Colon (tissue), 2 donors: ENCODE data around the gene CAPRIN2.

Source experiments
- FAIRE-seq: peaks from 2 replicates; lab custom pipeline; 2012; peaks lifted over from hg19 to GRCh38; lab: Jason Lieb, UNC
- donor health status: control.
- donor health status: control.

Gene CAPRIN2, protein sequence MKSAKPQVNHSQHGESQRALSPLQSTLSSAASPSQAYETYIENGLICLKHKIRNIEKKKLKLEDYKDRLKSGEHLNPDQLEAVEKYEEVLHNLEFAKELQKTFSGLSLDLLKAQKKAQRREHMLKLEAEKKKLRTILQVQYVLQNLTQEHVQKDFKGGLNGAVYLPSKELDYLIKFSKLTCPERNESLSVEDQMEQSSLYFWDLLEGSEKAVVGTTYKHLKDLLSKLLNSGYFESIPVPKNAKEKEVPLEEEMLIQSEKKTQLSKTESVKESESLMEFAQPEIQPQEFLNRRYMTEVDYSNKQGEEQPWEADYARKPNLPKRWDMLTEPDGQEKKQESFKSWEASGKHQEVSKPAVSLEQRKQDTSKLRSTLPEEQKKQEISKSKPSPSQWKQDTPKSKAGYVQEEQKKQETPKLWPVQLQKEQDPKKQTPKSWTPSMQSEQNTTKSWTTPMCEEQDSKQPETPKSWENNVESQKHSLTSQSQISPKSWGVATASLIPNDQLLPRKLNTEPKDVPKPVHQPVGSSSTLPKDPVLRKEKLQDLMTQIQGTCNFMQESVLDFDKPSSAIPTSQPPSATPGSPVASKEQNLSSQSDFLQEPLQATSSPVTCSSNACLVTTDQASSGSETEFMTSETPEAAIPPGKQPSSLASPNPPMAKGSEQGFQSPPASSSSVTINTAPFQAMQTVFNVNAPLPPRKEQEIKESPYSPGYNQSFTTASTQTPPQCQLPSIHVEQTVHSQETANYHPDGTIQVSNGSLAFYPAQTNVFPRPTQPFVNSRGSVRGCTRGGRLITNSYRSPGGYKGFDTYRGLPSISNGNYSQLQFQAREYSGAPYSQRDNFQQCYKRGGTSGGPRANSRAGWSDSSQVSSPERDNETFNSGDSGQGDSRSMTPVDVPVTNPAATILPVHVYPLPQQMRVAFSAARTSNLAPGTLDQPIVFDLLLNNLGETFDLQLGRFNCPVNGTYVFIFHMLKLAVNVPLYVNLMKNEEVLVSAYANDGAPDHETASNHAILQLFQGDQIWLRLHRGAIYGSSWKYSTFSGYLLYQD

GRCh38 chr12:30754750-30755394, at the start of gene CAPRIN2:
TSS of gene CAPRIN2 (minus strand) at chr12:30754951. CDS start at chr12:30753520, 1,431 bp downstream.
- no peak for FAIRE-seq

GRCh38 chr12:30797689-30798088, 42.9 kb upstream of the CAPRIN2 start:
- FAIRE-seq: no peak

- no peak for FAIRE-seq
Observed at GRCh38 chr12:30796891-30797371, 42.2 kb upstream of the CAPRIN2 start.

DNA sequence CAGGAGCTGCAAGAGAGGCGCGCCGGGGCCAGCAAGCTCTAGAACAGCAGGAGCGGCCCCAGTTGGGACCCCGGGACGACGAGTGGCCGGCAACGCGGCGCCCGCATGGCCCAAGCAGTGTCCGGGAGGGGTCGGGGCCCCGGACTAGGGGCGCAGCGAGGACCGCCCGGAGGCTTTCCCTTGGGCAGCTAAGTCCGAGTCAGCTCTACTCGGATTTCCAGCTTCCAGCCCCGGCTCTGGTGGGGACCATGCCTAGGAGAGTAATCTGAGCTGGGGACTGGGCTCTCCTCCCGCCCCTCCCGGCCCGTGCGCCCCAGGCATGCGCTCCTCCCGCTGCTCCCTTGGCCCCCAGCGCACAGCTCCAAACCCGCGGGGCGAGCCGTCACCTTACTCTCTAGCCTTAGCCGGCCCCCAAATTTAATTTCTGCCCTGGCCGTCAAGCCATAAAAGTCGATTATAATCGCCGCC, 41.6 kb upstream of the CAPRIN2 start:
- FAIRE-seq: no peak

GRCh38 chr12:30795410-30796312, 40.9 kb upstream of the CAPRIN2 start:
- FAIRE-seq: no peak

- no peak for FAIRE-seq
Observed at GRCh38 chr12:30794591-30795409, 40.0 kb upstream of the CAPRIN2 start.

- FAIRE-seq: no peak
Observed at GRCh38 chr12:30794020-30794419, 39.3 kb upstream of the CAPRIN2 start.

GRCh38 chr12:30792648-30793499, 38.1 kb upstream of the CAPRIN2 start:
- FAIRE-seq: no peak

DNA sequence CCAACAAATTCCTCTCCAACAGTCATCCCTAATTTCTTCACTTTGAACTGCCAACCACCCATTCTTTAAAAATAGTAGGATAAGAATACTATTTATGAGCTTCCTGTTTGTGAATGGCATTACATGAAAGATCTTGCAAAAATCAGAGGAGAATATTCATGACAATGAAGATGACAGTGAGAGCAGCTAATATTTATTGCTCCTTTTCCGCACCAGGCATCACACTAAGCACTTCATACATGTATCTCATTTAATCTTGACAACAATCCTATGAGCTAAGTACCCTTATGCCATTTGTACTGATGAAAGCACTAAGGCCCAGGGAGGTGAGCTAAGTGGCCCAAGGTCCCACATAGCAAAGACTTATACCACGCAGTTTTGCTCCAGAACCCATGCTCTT, 37.3 kb upstream of the CAPRIN2 start:
- FAIRE-seq: no peak

DNA sequence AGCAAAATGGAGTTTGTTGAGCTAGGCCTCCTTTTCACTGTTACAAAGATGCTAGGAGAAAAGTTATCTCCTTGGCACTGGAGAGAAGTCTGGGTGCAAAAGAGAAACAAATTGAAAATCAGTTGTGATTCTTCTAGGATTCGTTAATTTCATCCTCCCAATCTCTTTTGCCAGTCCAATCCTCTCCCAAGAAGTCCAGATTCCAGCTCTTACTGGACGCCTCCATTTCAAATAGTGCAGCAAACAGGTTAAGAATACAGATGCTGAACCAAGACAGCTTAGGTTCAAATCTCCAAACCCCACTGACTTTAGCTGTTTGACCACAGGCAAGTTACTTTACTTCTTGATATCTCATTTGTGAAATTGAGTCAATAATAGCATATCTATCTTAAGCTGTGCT, 34.0 kb upstream of the CAPRIN2 start:
- FAIRE-seq: no peak

DNA sequence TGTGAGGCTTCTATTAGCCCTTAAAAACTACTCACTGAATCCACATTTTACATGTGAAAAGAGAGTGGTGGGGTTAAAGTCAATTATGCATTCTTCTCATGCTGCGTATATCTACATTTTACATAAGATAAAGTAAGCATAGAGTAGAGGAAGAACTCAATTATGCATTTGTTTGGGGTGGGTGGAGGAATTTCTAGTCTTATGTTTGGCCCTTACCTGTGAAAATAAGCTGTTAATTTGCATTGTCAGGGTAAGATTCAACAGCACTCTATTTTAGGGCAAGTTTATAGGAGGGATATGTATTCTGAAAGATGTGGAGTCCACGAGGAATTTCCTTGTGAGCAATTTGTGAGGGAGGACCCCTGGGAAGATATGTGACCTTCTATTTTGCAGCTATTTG, 30.9 kb upstream of the CAPRIN2 start:
- no peak for FAIRE-seq

- FAIRE-seq: no peak
Observed at GRCh38 chr12:30784508-30784907, 29.8 kb upstream of the CAPRIN2 start.

- no peak for FAIRE-seq
Observed at GRCh38 chr12:30783946-30784345, 29.2 kb upstream of the CAPRIN2 start.

DNA sequence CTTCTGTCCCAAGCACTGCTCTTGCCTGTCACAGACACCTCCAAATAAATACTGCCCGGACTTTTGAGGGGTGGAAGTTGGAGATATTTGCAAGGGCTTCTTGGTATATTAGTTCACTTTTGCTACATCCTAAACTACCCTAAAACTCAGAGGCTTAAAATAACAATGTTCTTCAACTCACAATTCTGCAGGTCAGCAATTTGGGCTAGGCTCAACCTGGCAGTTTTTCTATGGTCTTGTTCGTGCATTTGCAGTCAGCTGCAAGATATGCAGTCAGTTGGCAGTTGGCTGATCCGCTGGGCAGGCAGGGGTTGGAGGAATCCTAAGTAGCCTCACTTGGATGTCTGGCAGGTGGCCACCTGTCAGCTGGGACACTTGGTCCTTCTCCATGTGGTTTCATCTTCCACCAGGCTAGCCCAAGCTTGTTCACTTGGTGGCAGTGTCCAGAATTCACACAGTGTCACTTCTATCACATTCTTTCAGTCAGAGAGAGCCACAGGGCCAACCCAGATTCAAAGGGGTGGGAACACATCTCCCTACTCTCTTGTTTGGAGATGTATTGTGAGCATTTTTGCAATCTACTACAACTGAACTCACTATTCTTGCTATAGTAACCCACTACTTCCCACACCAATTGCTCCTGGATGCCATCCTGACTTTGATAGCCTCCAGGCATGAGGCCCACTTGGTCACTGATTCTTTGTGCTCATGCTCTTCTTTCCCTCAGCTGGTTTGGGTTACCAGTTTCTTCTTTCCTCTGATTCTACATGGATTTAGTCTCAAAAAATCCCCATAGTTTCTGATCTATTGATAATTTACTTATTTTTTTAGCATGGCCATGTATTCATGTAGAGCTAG, 27.8 kb upstream of the CAPRIN2 start:
- FAIRE-seq: no peak

- FAIRE-seq: no peak
Observed at GRCh38 chr12:30779578-30779977, 24.8 kb upstream of the CAPRIN2 start.

DNA sequence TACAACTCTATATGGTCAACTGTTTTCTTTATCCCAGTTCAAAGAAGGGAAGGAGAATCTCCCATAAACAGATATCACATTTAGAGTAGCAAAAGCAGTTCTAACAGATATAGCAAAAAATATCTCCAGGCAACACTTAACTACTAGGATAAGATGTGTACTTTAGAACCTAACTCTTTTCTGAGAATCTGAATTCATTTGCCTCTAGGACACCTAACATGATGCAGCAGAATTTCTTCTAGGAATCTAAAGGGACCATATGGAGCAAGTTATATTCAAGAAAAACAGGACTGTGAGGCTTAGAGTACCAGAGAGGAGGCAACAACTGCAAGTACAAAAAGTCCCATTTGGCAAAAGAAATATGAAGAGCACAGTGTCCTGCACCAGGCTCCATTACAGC, 24.4 kb upstream of the CAPRIN2 start:
- FAIRE-seq: no peak

DNA sequence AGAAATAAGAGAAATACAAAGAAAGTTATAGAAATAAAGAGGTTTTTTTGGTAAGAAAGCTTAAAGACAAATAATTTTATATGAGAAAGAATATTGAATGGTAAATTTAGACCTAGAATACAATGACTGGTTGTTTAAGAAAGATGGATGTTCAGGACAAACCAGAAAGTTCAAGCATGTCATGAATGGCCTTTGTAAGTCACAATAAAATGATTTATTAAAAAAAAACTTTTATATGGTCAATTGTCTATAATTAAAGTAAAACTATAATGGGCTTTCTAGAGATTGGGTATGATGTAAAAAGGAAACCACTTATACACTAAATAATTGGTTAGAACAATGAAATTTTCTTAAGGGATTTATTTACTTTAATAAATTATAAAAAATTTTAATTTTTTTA, 19.8 kb upstream of the CAPRIN2 start:
- no peak for FAIRE-seq

DNA sequence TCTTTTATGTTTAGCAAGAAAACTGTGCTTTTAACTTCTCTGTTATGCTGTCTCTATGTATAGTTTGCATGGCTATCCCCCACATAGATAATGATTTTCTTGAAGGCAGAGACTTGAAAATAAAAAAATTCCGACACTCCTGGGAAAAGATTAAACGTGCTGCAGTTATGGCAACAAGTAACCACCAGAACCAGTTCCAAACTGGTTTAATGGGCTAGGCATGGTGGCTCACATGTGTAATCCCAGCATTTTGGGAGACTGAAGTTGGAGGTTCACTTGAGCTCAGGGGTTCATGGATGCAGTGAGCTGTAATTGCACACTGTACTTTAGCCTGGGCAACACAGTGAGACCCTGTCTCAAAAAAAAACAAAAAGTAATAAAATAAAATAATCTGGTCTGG, 15.1 kb upstream of the CAPRIN2 start:
- FAIRE-seq: no peak
